MM.1S (cell line): ENCODE data around the gene PARP1.

Experiments
- DNase-seq: peaks from one replicate; pipeline ENCODE4 v3.0.0-alpha.2; 2015
- H2AFZ ChIP-seq: fragments of 300-600 bp; sonication (generic); 2 replicates; pipeline ENCODE4 v1.6.0; 2016; ENCODE audit warnings: antibody characterized with exemption, low read length
- H3F3A ChIP-seq: fragments of 300-600 bp; sonication (generic); 2 replicates; pipeline ENCODE4 v1.6.1; 2016; ENCODE audit warnings: mild to moderate bottlenecking, antibody characterized with exemption, low read length, moderate library complexity, mixed read lengths; ENCODE audit not compliant: insufficient read depth
- H3K27ac ChIP-seq: fragments of 300-600 bp; sonication (generic); 2 replicates; pipeline ENCODE4 v1.5.1; 2016; ENCODE audit warnings: mild to moderate bottlenecking, low read length
- H3K27me3 ChIP-seq: fragments of 300-600 bp; sonication (generic); replicated peaks from 2 replicates; pipeline ENCODE4 v1.6.0; 2016; ENCODE audit warnings: low read length; ENCODE audit not compliant: insufficient read depth
- H3K36me3 ChIP-seq: fragments of 300-600 bp; sonication (generic); replicated peaks from 2 replicates; pipeline ENCODE4 v1.6.1; 2016; ENCODE audit warnings: mild to moderate bottlenecking, low read length, mixed read lengths; ENCODE audit not compliant: insufficient read depth
- H3K4me1 ChIP-seq: fragments of 300-600 bp; sonication (generic); 2 replicates; pipeline ENCODE4 v1.6.1; 2016; ENCODE audit warnings: low read length, mixed read lengths
- H3K4me2 ChIP-seq: fragments of 300-600 bp; sonication (generic); 2 replicates; pipeline ENCODE4 v1.6.0; 2016; ENCODE audit warnings: low read depth, low read length
- H3K4me3 ChIP-seq: fragments of 300-600 bp; sonication (generic); 2 replicates; pipeline ENCODE4 v1.5.1; 2016; ENCODE audit warnings: low read length, mixed read lengths
- H3K79me2 ChIP-seq: fragments of 300-600 bp; sonication (generic); 2 replicates; pipeline ENCODE4 v1.6.1; 2016; ENCODE audit warnings: mixed run types, low read length, mixed read lengths
- H3K9ac ChIP-seq: fragments of 300-600 bp; sonication (generic); 2 replicates; pipeline ENCODE4 v1.6.1; 2016; ENCODE audit warnings: low read length, mixed read lengths
- H3K9me2 ChIP-seq: fragments of 300-600 bp; sonication (generic); replicated peaks from 2 replicates; pipeline ENCODE4 v1.6.1; 2016; ENCODE audit warnings: mild to moderate bottlenecking, low read length, mixed read lengths; ENCODE audit not compliant: insufficient read depth
- H3K9me3 ChIP-seq: fragments of 300-600 bp; sonication (generic); replicated peaks from 2 replicates; pipeline ENCODE4 v1.6.1; 2016; ENCODE audit warnings: mild to moderate bottlenecking, low read length, mixed read lengths; ENCODE audit not compliant: insufficient read depth
- H4K20me1 ChIP-seq: fragments of 300-600 bp; sonication (generic); 2 replicates; pipeline ENCODE4 v1.6.1; 2016; ENCODE audit warnings: mild to moderate bottlenecking, low read length, moderate library complexity, mixed read lengths; ENCODE audit not compliant: insufficient read depth
- CTCF ChIP-seq: fragments of 300-600 bp; sonication (generic); IDR thresholded peaks from 2 replicates; pipeline ENCODE4 v1.5.1; 2016; ENCODE audit warnings: antibody characterized with exemption, low read length, mixed read lengths
- EZH2 ChIP-seq: fragments of 300-600 bp; sonication (generic); optimal IDR thresholded peaks from 2 replicates; pipeline ENCODE3; 2017; ENCODE audit warnings: low read depth, mild to moderate bottlenecking, antibody characterized with exemption, low read length, mixed read lengths
- EZH2phosphoT487 ChIP-seq: fragments of 300-600 bp; sonication (generic); IDR thresholded peaks from 2 replicates; pipeline ENCODE4 v1.6.1; 2018; ENCODE audit warnings: antibody characterized with exemption, low read length

The PARP1 gene

GRCh38 chr1:226366290-226366689, 41.6 kb downstream of the PARP1 start:
- no peak overlapping the region for H3K27ac ChIP-seq

GRCh38 chr1:226365831-226366231, 42.1 kb downstream of the PARP1 start:
- TF ChIP-seq CTCF (no peak), EZH2 (no peak), EZH2phosphoT487 (no peak)
- peaks cover 79% of the 10 kb centered on the region for H3K36me3 ChIP-seq
- no peak overlapping the region for H3K9ac ChIP-seq
- H3F3A ChIP-seq, result no peaks in the 10 kb centered on the region
- no peaks in the 10 kb centered on the region for H3K4me1 ChIP-seq
- no peak overlapping the region for H3K27ac ChIP-seq
- H3K79me2 ChIP-seq, result peaks cover 32% of the 10 kb centered on the region; the same call in 1 of the 2 replicates
- H3K4me2 ChIP-seq, result no peak overlapping the region
- H3K9me2 ChIP-seq, result no peaks in the 10 kb centered on the region
- no peak for DNase-seq
- no peaks in the 10 kb centered on the region for H3K27me3 ChIP-seq
- no peak overlapping the region for H3K4me3 ChIP-seq
- no peaks in the 10 kb centered on the region for H4K20me1 ChIP-seq
- H2AFZ ChIP-seq, result no peak overlapping the region
- H3K9me3 ChIP-seq, result no peaks in the 10 kb centered on the region

More at GRCh38 chr1:226366290-226366689, 41.6 kb downstream of the PARP1 start:
- DNase-seq, result no peak
- Histone ChIP-seq H2AFZ (no peak overlapping the region), H3K9me2 (no peaks in the 10 kb centered on the region), H3K27me3 (no peaks in the 10 kb centered on the region), H3K9ac (no peak overlapping the region), H3K36me3 (peaks cover 79% of the 10 kb centered on the region), H3K9me3 (no peaks in the 10 kb centered on the region), H3K4me2 (no peak overlapping the region), H4K20me1 (0 out of 2 replicates have a peak, but pooled peaks cover 3% of the 10 kb centered on the region), H3K79me2 (peaks cover 36% of the 10 kb centered on the region), H3F3A (no peaks in the 10 kb centered on the region; the same call in 1 of the 2 replicates), H3K4me3 (no peak overlapping the region), H3K4me1 (no peaks in the 10 kb centered on the region)
- TF ChIP-seq EZH2 (no peak), EZH2phosphoT487 (no peak), CTCF (no peak)

GRCh38 chr1:226364901-226365565, 42.9 kb downstream of the PARP1 start:
- Histone ChIP-seq H3K79me2 (peaks cover 25% of the 10 kb centered on the region; the same call in 1 of the 2 replicates), H3K27me3 (no peaks in the 10 kb centered on the region), H3K9me3 (no peaks in the 10 kb centered on the region), H3K4me1 (no peaks in the 10 kb centered on the region), H3K9ac (no peak overlapping the region), H3K9me2 (no peaks in the 10 kb centered on the region), H4K20me1 (no peaks in the 10 kb centered on the region), H2AFZ (no peak overlapping the region), H3K4me2 (no peak overlapping the region), H3K36me3 (peaks cover 76% of the 10 kb centered on the region), H3F3A (no peaks in the 10 kb centered on the region), H3K27ac (no peak overlapping the region), H3K4me3 (no peak overlapping the region)
- TF ChIP-seq CTCF, result no peak
- TF ChIP-seq EZH2phosphoT487, result no peak
- no peak for TF ChIP-seq EZH2
- DNase-seq, result no peak
